ENCODE measurements around the gene DNASE1L1.

GRCh38 chrX:154440623-154441357, 31.7 kb upstream of the DNASE1L1 start:
- TF ChIP-seq KLF16 (tag by site-specific recombination; IDR thresholded peaks at IDR 0.05) (no peak), ZNF785 (tag by site-specific recombination; IDR thresholded peaks at IDR 0.05) (no peak), ZNF362 (tag by site-specific recombination; IDR thresholded peaks at IDR 0.05) (no peak), HOXC10 (CRISPR knock-in tag; IDR thresholded peaks at IDR 0.05) (no peak), ZBTB7A (tag by site-specific recombination; IDR thresholded peaks at IDR 0.05; ENCODE audit: low read depth) (no peak), MEIS1 (CRISPR knock-in tag; IDR thresholded peaks at IDR 0.05; ENCODE audit: borderline replicate concordance) (no peak), ZBTB20 (tag by site-specific recombination; IDR thresholded peaks at IDR 0.05) (no peak), SP3 (tag by site-specific recombination; IDR thresholded peaks at IDR 0.05) (no peak), PATZ1 (tag by site-specific recombination; IDR thresholded peaks at IDR 0.05) (peak; percentile 24; the same call in 1 of the 2 replicates)
- TF ChIP-seq, protein P1, sequence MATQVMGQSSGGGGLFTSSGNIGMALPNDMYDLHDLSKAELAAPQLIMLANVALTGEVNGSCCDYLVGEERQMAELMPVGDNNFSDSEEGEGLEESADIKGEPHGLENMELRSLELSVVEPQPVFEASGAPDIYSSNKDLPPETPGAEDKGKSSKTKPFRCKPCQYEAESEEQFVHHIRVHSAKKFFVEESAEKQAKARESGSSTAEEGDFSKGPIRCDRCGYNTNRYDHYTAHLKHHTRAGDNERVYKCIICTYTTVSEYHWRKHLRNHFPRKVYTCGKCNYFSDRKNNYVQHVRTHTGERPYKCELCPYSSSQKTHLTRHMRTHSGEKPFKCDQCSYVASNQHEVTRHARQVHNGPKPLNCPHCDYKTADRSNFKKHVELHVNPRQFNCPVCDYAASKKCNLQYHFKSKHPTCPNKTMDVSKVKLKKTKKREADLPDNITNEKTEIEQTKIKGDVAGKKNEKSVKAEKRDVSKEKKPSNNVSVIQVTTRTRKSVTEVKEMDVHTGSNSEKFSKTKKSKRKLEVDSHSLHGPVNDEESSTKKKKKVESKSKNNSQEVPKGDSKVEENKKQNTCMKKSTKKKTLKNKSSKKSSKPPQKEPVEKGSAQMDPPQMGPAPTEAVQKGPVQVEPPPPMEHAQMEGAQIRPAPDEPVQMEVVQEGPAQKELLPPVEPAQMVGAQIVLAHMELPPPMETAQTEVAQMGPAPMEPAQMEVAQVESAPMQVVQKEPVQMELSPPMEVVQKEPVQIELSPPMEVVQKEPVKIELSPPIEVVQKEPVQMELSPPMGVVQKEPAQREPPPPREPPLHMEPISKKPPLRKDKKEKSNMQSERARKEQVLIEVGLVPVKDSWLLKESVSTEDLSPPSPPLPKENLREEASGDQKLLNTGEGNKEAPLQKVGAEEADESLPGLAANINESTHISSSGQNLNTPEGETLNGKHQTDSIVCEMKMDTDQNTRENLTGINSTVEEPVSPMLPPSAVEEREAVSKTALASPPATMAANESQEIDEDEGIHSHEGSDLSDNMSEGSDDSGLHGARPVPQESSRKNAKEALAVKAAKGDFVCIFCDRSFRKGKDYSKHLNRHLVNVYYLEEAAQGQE (tag by site-specific recombination; IDR thresholded peaks at IDR 0.05): no peak
- TF ChIP-seq, protein P2, sequence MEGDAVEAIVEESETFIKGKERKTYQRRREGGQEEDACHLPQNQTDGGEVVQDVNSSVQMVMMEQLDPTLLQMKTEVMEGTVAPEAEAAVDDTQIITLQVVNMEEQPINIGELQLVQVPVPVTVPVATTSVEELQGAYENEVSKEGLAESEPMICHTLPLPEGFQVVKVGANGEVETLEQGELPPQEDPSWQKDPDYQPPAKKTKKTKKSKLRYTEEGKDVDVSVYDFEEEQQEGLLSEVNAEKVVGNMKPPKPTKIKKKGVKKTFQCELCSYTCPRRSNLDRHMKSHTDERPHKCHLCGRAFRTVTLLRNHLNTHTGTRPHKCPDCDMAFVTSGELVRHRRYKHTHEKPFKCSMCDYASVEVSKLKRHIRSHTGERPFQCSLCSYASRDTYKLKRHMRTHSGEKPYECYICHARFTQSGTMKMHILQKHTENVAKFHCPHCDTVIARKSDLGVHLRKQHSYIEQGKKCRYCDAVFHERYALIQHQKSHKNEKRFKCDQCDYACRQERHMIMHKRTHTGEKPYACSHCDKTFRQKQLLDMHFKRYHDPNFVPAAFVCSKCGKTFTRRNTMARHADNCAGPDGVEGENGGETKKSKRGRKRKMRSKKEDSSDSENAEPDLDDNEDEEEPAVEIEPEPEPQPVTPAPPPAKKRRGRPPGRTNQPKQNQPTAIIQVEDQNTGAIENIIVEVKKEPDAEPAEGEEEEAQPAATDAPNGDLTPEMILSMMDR (tag by site-specific recombination; IDR thresholded peaks at IDR 0.05): no peak

Measured in HEK293 (cell line).